Epithelial cell of proximal tubule (primary cell): Measurements from ENCODE around the gene ELP1. TPM values are rescaled to one million over a fixed set of nuclear protein-coding genes. Genes with fewer than 3 reads are reported as not detected.
"Not testable (repeated sequence)": the region's sequence is repeated elsewhere in the genome, so short reads cannot be mapped to it uniquely, and the experiment has no call there.

ENCODE experiments used
- DNase-seq: peaks from one replicate; pipeline ENCODE4 v3.0.0-alpha.2; 2011; ENCODE audit warnings: low read depth
- H3K4me3 ChIP-seq: 2 replicates; pipeline ENCODE4 v1.5.1; 2011; ENCODE audit warnings: low read depth, mild to moderate bottlenecking, low read length
- total RNA-seq: library from RNA; depleted of rRNA; stranded (reverse); fragments of >200 nt; gene quantifications from 2 replicates; pipeline ENCODE4 v1.2.3, GENCODE V29; 2015
- TF ChIP-seq, protein P1 (sequence below): conservative IDR thresholded peaks from 2 replicates; pipeline ENCODE4 v1.5.1; 2012; ENCODE audit warnings: low read depth, mild to moderate bottlenecking, low read length

Gene ELP1
- total RNA-seq, 1 donor from 2014 or later = 19.8 TPM

DNA sequence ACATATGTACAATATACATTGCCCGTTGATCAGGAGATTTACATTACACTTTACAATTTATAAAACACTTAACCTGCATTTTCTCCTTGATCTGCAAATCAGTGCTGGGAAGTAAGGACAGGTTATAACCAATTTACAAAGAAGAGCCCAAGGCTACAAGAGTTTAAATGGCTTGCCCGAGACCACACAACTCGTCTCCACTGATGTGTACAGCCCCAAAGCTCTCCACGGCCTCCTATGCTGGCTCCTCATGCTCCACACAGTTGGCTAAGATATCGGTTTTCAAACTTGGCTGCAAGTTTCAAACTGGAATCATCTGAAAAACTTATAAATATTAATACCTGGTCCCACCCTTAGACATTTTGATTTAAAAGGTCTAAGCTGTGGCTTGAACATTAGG lies 88.4 kb downstream of the ELP1 start:
- no peak overlapping the region for H3K4me3 ChIP-seq
- DNase-seq = no peak
- TF ChIP-seq, protein P1, sequence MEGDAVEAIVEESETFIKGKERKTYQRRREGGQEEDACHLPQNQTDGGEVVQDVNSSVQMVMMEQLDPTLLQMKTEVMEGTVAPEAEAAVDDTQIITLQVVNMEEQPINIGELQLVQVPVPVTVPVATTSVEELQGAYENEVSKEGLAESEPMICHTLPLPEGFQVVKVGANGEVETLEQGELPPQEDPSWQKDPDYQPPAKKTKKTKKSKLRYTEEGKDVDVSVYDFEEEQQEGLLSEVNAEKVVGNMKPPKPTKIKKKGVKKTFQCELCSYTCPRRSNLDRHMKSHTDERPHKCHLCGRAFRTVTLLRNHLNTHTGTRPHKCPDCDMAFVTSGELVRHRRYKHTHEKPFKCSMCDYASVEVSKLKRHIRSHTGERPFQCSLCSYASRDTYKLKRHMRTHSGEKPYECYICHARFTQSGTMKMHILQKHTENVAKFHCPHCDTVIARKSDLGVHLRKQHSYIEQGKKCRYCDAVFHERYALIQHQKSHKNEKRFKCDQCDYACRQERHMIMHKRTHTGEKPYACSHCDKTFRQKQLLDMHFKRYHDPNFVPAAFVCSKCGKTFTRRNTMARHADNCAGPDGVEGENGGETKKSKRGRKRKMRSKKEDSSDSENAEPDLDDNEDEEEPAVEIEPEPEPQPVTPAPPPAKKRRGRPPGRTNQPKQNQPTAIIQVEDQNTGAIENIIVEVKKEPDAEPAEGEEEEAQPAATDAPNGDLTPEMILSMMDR = no peak

DNA sequence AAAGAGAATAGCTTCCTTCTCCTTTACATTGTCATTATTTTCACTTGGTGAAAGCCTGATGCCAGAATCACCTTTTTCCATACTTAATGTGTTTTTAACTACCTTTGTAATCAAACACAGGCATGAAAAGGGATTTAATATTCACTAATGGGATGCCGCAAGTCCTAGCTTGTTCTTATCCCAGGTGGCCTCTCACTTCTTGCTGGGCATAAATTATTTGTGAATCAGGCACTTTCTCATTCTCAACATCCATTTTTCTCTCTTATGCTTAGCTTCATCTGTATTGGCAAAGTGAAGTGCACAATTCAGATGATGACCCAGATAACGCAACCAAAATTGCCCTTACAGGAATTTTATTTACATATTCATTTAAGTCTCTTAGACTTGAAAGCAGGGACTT lies 89.1 kb downstream of the ELP1 start:
- H3K4me3 ChIP-seq = no peak overlapping the region
- DNase-seq = no peak
- TF ChIP-seq, protein P1 = no peak

DNA sequence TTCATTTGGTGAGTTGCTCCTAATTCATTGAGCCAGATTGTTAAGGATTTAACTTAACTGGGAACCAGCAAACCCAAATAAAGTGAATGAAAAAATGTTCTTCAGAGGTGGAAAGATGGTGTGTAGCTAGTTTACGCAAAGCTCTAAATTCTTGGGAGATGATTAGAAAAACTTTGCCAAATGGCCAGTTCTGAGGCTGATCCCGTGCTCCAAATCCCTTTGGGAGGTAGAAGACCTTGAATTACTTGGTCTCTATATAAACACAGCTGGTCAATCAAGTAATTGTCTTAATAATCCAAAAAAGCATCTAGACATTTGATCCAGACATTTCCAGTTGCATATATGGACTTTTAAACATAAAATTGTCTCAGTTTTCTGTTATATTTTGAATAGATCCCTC lies 89.5 kb downstream of the ELP1 start:
- no peak for DNase-seq
- TF ChIP-seq, protein P1 = no peak
- no peak overlapping the region for H3K4me3 ChIP-seq

- no peak for DNase-seq
- TF ChIP-seq, protein P1 = no peak
- H3K4me3 ChIP-seq = no peak overlapping the region
These were observed 91.2 kb downstream of the ELP1 start for GRCh38 chr9:108842610-108843295.

GRCh38 chr9:108839561-108839960 lies 94.4 kb downstream of the ELP1 start:
- H3K4me3 ChIP-seq = not testable (repeated sequence)

GRCh38 chr9:108838017-108838416 lies 95.9 kb downstream of the ELP1 start:
- TF ChIP-seq, protein P1 = no peak
- no peak for DNase-seq
- H3K4me3 ChIP-seq = no peak overlapping the region

More at GRCh38 chr9:108839561-108839960, 94.4 kb downstream of the ELP1 start:
- not testable (repeated sequence) for DNase-seq

DNA sequence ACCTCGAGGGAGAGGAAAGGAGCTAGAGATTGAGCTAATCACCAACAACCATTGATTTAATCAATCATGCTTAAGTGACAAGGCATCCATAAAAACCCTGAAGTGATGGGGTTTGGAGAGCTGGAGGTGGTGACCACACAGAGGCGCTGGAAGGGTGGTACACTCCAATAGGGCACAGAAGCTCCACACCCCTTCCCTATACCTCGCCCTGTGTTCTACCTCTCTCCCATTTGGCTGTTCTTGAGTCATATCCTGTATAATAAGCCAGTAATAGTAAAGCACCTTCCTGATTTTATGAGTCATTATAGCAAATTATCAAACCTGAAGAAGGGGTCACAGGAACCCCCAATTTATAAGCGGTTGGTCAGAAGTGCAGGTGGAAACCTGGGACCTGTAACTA lies 96.4 kb downstream of the ELP1 start:
- DNase-seq = no peak
- no peak overlapping the region for H3K4me3 ChIP-seq
- TF ChIP-seq, protein P1 = no peak
